Trophoblast cell (in vitro differentiated cells and primary cell): ENCODE results near the gene ZNF774.
A peak's percentile ranks its signal among the peaks of the same experiment; 100 is the strongest.

Experiments used
- DNase-seq, 2 donors: peaks; one replicate each; pipeline ENCODE4 v3.0.0-alpha.2; 2016
- H2AFZ ChIP-seq: 2 replicates; pipeline ENCODE4 v1.6.1; 2013; ENCODE audit warnings: low read length, moderate library complexity, mild to moderate bottlenecking; ENCODE audit not compliant: insufficient read depth, poor library complexity
- H2AK5ac ChIP-seq: 2 replicates; pipeline ENCODE4 v1.6.1; 2013; ENCODE audit warnings: mild to moderate bottlenecking, low read length
- H2BK120ac ChIP-seq: 2 replicates; pipeline ENCODE4 v1.6.1; 2013; ENCODE audit warnings: low read length, mild to moderate bottlenecking, moderate library complexity; ENCODE audit not compliant: insufficient read depth, poor library complexity
- H2BK12ac ChIP-seq: 2 replicates; pipeline ENCODE4 v1.6.1; 2013; ENCODE audit warnings: mild to moderate bottlenecking, low read length, moderate library complexity
- H2BK5ac ChIP-seq: 2 replicates; pipeline ENCODE4 v1.6.1; 2013; ENCODE audit warnings: low read length, low read depth, moderate library complexity, mild to moderate bottlenecking; ENCODE audit not compliant: poor library complexity
- H3K14ac ChIP-seq: 2 replicates; pipeline ENCODE4 v1.6.1; 2013; ENCODE audit warnings: mild to moderate bottlenecking, low read length
- H3K18ac ChIP-seq: 2 replicates; pipeline ENCODE4 v1.6.1; 2013; ENCODE audit warnings: mild to moderate bottlenecking, low read length
- H3K23ac ChIP-seq: 2 replicates; pipeline ENCODE4 v1.6.1; 2013; ENCODE audit warnings: low read length
- H3K27ac ChIP-seq: 2 replicates; pipeline ENCODE4 v1.5.1; 2013; ENCODE audit warnings: low read depth, mild to moderate bottlenecking, inconsistent platforms, low read length, moderate library complexity
- H3K27me3 ChIP-seq: 2 replicates; pipeline ENCODE4 v1.6.1; 2013; ENCODE audit warnings: inconsistent platforms, mild to moderate bottlenecking, low read length, moderate library complexity; ENCODE audit not compliant: insufficient read depth
- H3K36me3 ChIP-seq, 2 experiments: 1 replicate in 1 of 2; 2 replicates in 1 of 2; pipeline ENCODE4 v1.6.1; 2013; ENCODE audit warnings: low read length in 2 of 2, mild to moderate bottlenecking in 2 of 2, moderate library complexity in 1 of 2; ENCODE audit not compliant: insufficient read depth in 2 of 2, control insufficient read depth in 1 of 2
- H3K4ac ChIP-seq: 2 replicates; pipeline ENCODE4 v1.6.1; 2013; ENCODE audit warnings: low read depth, mild to moderate bottlenecking, low read length, moderate library complexity
- H3K4me1 ChIP-seq, 2 experiments: 1 replicate in 1 of 2; 2 replicates in 1 of 2; pipeline ENCODE4 v1.6.1; 2013; ENCODE audit warnings: low read length in 2 of 2, mild to moderate bottlenecking in 2 of 2, moderate library complexity in 1 of 2; ENCODE audit not compliant: insufficient read depth in 2 of 2, control insufficient read depth in 1 of 2
- H3K4me2 ChIP-seq: 2 replicates; pipeline ENCODE4 v1.6.1; 2013; ENCODE audit warnings: inconsistent platforms, mild to moderate bottlenecking, low read length, moderate library complexity
- H3K4me3 ChIP-seq: 2 replicates; pipeline ENCODE4 v1.5.1; 2013; ENCODE audit warnings: mild to moderate bottlenecking, low read depth, low read length, inconsistent platforms
- H3K79me1 ChIP-seq: one replicate; pipeline ENCODE4 v1.6.1; 2013; ENCODE audit warnings: low read length
- H3K79me2 ChIP-seq: 2 replicates; pipeline ENCODE4 v1.6.1; 2013; ENCODE audit warnings: low read length, mild to moderate bottlenecking; ENCODE audit not compliant: control insufficient read depth, insufficient read depth, poor library complexity
- H3K9ac ChIP-seq: 2 replicates; pipeline ENCODE4 v1.6.1; 2013; ENCODE audit warnings: mild to moderate bottlenecking, low read length
- H3K9me3 ChIP-seq: 2 replicates; pipeline ENCODE4 v1.6.1; 2013; ENCODE audit warnings: low read depth, mild to moderate bottlenecking, control low read depth, inconsistent platforms, low read length; ENCODE audit not compliant: insufficient read depth
- H4K12ac ChIP-seq: 2 replicates; pipeline ENCODE4 v1.6.1; 2013; ENCODE audit warnings: low read depth, mild to moderate bottlenecking, low read length, moderate library complexity
- H4K8ac ChIP-seq: 2 replicates; pipeline ENCODE4 v1.6.1; 2013; ENCODE audit warnings: low read depth, mild to moderate bottlenecking, low read length, moderate library complexity
- H4K91ac ChIP-seq: one replicate; pipeline ENCODE4 v1.6.1; 2013; ENCODE audit warnings: low read depth, mild to moderate bottlenecking, low read length, moderate library complexity
- WGBS: extraction: QIAGEN DNeasy Blood & Tissue Kit; methylation state at CpG from one replicate; pipeline ENCODE4 v1.1.7; 2013; ENCODE audit warnings: missing lambda C conversion rate; ENCODE audit not compliant: insufficient read length, insufficient coverage; ENCODE audit errors: extremely low coverage; 5-methylcytosine and 5-hydroxymethylcytosine counted together

ZNF774 gene

DNA sequence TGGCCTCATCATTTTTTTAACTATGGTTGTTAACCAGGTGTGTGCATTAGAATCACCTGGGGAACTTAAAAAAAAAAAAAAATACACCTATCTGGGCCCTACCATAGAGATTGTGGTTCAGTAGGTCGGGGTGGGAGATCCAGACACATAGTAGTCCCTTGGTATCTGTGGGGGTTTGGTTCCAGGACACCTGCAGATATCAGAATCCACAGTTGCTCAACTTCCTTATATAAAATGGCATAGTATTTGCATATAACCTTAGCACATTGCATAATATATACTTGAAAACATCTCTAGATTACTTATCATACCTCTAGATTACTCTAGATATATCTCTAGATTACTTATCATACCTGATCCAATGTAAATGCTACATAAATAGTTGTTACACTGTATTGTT, 41.0 kb downstream of the ZNF774 start:
- Histone ChIP-seq H3K9ac (no peak overlapping the region), H3K23ac (no peak overlapping the region), H3K18ac (no peak overlapping the region), H3K27ac (no peak overlapping the region), H2AFZ (no peak overlapping the region), H3K4me1 (peaks cover 7 to 9% of the 10 kb centered on the region in 2 experiments), H3K79me2 (peaks cover 26% of the 10 kb centered on the region), H2BK120ac (no peak overlapping the region), H4K12ac (no peak overlapping the region), H3K36me3 (peaks cover 7 to 9% of the 10 kb centered on the region in 2 experiments), H4K8ac (no peak overlapping the region), H3K14ac (no peak overlapping the region), H3K9me3 (no peaks in the 10 kb centered on the region), H3K4me2 (no peak overlapping the region), H3K4ac (peak overlapping the region; percentile 83), H2BK12ac (no peak overlapping the region), H3K4me3 (no peak overlapping the region), H3K27me3 (no peaks in the 10 kb centered on the region), H2AK5ac (no peak overlapping the region), H3K79me1 (peaks cover 8% of the 10 kb centered on the region), H4K91ac (no peak overlapping the region), H2BK5ac (no peak overlapping the region)
- DNase-seq = no peak
- WGBS = no CpG with 5 or more reads among the region's 1 CpG

- H4K12ac ChIP-seq = no peak overlapping the region
- peaks cover 7 to 9% of the 10 kb centered on the region in 2 experiments for H3K4me1 ChIP-seq
- H4K91ac ChIP-seq = no peak overlapping the region
- no peaks in the 10 kb centered on the region for H3K27me3 ChIP-seq
- no peak overlapping the region for H3K14ac ChIP-seq
- H3K9me3 ChIP-seq = no peaks in the 10 kb centered on the region
- no peak overlapping the region for H3K27ac ChIP-seq
- WGBS = no CpG with 5 or more reads among the region's 1 CpG
- peaks cover 7 to 9% of the 10 kb centered on the region in 2 experiments for H3K36me3 ChIP-seq
- H2AK5ac ChIP-seq = no peak overlapping the region
- H2BK12ac ChIP-seq = no peak overlapping the region
- no peak overlapping the region for H3K4me2 ChIP-seq
- no peak overlapping the region for H4K8ac ChIP-seq
- H3K79me1 ChIP-seq = no peaks in the 10 kb centered on the region
- H3K4me3 ChIP-seq = no peak overlapping the region
- H3K23ac ChIP-seq = no peak overlapping the region
- H3K18ac ChIP-seq = no peak overlapping the region
- DNase-seq = no peak
- peaks cover 18% of the 10 kb centered on the region for H3K79me2 ChIP-seq
- peak overlapping the region; percentile 78 for H3K4ac ChIP-seq
- H2BK120ac ChIP-seq = no peak overlapping the region
- no peak overlapping the region for H3K9ac ChIP-seq
- H2BK5ac ChIP-seq = no peak overlapping the region
- H2AFZ ChIP-seq = no peak overlapping the region
Measured at GRCh38 chr15:90394074-90394473, 42.0 kb downstream of the ZNF774 start.

- Histone ChIP-seq H3K4me1 (peaks cover 5 to 9% of the 10 kb centered on the region in 2 experiments), H3K4me3 (no peak overlapping the region), H3K79me1 (no peaks in the 10 kb centered on the region), H3K18ac (no peak overlapping the region), H4K91ac (no peak overlapping the region), H3K9me3 (no peaks in the 10 kb centered on the region), H3K4me2 (no peak overlapping the region), H3K14ac (no peak overlapping the region), H3K27ac (no peak overlapping the region), H3K23ac (no peak overlapping the region), H2BK5ac (no peak overlapping the region), H2AFZ (no peak overlapping the region), H3K27me3 (no peaks in the 10 kb centered on the region), H4K12ac (no peak overlapping the region), H2AK5ac (no peak overlapping the region), H3K36me3 (peaks cover 7 to 9% of the 10 kb centered on the region in 2 experiments), H2BK12ac (no peak overlapping the region), H3K4ac (peak overlapping the region; percentile 78), H2BK120ac (no peak overlapping the region), H4K8ac (no peak overlapping the region), H3K79me2 (peaks cover 13% of the 10 kb centered on the region), H3K9ac (no peak overlapping the region)
- DNase-seq = peak in 1 of 2 donors; percentile 45
- WGBS = no CpG with 5 or more reads among the region's 12 CpGs
Measured at GRCh38 chr15:90394748-90395442, 42.8 kb downstream of the ZNF774 start.

DNA sequence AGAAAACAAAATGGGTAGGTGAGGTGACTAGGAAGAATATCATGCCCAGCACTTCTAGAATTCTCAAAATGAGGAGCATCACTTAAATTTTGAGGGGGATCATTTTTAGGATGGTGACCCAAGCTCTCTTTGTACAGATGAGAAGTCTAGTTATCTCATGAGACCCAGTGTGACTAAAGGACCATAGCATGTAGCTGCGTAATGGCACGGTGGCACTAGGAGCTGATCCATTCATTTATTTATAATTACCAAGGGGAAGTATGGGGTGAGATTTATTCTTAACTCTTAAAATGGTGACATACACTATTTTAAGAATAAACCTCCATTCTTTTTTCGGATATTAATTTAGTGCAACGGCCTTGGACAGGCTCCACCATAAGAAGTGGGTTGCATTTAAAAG, 44.2 kb downstream of the ZNF774 start:
- Histone ChIP-seq H3K79me1 (peaks cover 2% of the 10 kb centered on the region), H3K4me1 (peaks cover 10 to 11% of the 10 kb centered on the region in 2 experiments), H4K91ac (no peak overlapping the region), H3K9ac (no peak overlapping the region), H2AFZ (no peak overlapping the region), H3K9me3 (no peaks in the 10 kb centered on the region), H3K4ac (peak overlapping the region; percentile 88), H3K36me3 (peaks cover 4% of the 10 kb centered on the region in 2 experiments), H2BK12ac (no peak overlapping the region), H2BK5ac (no peak overlapping the region), H3K27ac (no peak overlapping the region), H4K12ac (no peak overlapping the region), H3K79me2 (peaks cover 10% of the 10 kb centered on the region), H3K18ac (no peak overlapping the region), H4K8ac (no peak overlapping the region), H3K14ac (no peak overlapping the region), H3K27me3 (no peaks in the 10 kb centered on the region), H3K4me2 (no peak overlapping the region), H2AK5ac (no peak overlapping the region), H3K23ac (no peak overlapping the region), H2BK120ac (no peak overlapping the region), H3K4me3 (no peak overlapping the region)
- WGBS = no CpG with 5 or more reads among the region's 4 CpGs
- DNase-seq = no peak
